Kidney epithelial cell (primary cell): ENCODE data around the gene CPEB3. TPM values are rescaled to one million over a fixed set of nuclear protein-coding genes. Genes with fewer than 3 reads are reported as not detected.

ENCODE experiments used
- DNase-seq: peaks from one replicate; pipeline ENCODE4 v3.0.0-alpha.2; 2010; ENCODE audit warnings: low read depth
- H3K27me3 ChIP-seq: 2 replicates; pipeline ENCODE4 v1.6.0; 2011; ENCODE audit warnings: low read length; ENCODE audit not compliant: control insufficient read depth, insufficient read depth
- H3K36me3 ChIP-seq: 2 replicates; pipeline ENCODE4 v1.5.1; 2011; ENCODE audit warnings: low read length; ENCODE audit not compliant: control insufficient read depth, insufficient read depth
- H3K4me3 ChIP-seq: 2 replicates; pipeline ENCODE4 v1.5.1; 2011; ENCODE audit warnings: low read depth, mild to moderate bottlenecking, control low read depth, low read length
- total RNA-seq: library from RNA; depleted of rRNA; stranded (reverse); fragments of >200 nt; gene quantifications from 2 replicates; pipeline ENCODE4 v1.2.3, GENCODE V29; 2015
- TF ChIP-seq, protein P1 (sequence below): IDR thresholded peaks from 2 replicates; pipeline ENCODE4 v1.5.1; 2011; ENCODE audit warnings: mild to moderate bottlenecking, moderate library complexity, low read length, control low read depth, inconsistent platforms; ENCODE audit not compliant: insufficient read depth, poor library complexity, severe bottlenecking

The CPEB3 gene
- total RNA-seq, 1 donor from 2014 or later = 1.2 TPM

DNA sequence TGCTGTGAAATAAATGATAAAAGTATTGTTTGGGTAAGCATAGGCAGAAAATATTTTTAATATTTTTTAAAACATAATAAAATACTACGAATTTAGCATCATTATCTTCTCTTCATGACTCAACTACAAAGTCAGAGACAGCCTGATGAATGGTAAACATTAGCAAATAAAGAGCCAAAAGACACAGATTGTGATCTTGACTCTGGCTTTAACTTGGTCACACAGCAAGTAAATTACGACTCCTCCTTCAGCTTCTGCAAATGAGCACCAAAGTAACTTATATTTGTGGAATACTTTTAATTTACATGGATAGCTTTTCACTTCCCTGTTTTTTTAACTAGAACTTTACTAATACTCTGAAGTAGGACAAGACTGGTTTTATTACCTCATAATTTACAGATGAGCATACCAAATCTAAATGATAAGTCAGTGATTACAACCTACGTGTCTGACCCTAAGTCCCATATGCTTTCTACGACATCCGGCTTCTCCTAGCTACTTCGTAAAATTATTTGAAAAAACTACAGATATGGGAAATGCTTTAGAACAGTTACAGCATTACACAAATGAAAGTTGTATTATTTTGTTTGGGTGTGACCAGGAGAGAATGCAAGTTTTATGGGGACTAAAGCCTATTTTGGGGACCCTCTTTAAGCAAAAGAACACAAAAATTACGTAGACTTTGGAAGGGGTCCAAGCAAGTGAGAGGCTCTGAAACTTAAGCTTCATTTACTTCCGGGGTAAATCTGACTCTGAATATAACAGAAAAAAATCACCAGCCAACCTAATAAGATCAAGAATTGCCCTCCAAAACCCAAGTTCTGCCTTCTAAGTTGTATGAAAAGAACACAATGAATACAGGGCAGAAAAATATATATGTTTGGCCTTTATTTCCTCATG, 133.8 kb downstream of the CPEB3 start:
- H3K36me3 ChIP-seq = no peaks in the 10 kb centered on the region
- TF ChIP-seq, protein P1, sequence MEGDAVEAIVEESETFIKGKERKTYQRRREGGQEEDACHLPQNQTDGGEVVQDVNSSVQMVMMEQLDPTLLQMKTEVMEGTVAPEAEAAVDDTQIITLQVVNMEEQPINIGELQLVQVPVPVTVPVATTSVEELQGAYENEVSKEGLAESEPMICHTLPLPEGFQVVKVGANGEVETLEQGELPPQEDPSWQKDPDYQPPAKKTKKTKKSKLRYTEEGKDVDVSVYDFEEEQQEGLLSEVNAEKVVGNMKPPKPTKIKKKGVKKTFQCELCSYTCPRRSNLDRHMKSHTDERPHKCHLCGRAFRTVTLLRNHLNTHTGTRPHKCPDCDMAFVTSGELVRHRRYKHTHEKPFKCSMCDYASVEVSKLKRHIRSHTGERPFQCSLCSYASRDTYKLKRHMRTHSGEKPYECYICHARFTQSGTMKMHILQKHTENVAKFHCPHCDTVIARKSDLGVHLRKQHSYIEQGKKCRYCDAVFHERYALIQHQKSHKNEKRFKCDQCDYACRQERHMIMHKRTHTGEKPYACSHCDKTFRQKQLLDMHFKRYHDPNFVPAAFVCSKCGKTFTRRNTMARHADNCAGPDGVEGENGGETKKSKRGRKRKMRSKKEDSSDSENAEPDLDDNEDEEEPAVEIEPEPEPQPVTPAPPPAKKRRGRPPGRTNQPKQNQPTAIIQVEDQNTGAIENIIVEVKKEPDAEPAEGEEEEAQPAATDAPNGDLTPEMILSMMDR = no peak
- H3K4me3 ChIP-seq = no peak overlapping the region
- no peaks in the 10 kb centered on the region for H3K27me3 ChIP-seq
- no peak for DNase-seq

DNA sequence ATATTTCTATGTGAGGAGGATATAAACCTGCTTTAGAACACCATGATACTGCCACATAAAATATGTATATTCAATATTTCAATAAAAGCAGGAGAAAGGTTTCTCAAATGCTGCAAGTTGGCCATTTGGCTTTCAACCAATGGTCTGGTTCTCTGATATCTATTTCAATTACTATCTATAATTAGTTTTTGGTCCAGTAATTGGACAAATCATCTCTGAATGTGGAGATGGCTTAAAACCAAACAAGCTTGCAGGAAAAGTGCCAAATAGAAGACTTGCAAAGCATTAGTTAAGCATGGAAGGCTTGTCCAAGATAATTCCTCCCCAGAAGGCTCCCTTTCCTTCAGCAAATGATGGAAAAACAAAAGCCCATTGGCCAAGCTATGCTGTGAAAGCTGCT, 140.1 kb downstream of the CPEB3 start:
- Histone ChIP-seq H3K4me3 (no peak overlapping the region), H3K36me3 (no peaks in the 10 kb centered on the region), H3K27me3 (no peaks in the 10 kb centered on the region)
- TF ChIP-seq, protein P1 = no peak
- DNase-seq = no peak

DNA sequence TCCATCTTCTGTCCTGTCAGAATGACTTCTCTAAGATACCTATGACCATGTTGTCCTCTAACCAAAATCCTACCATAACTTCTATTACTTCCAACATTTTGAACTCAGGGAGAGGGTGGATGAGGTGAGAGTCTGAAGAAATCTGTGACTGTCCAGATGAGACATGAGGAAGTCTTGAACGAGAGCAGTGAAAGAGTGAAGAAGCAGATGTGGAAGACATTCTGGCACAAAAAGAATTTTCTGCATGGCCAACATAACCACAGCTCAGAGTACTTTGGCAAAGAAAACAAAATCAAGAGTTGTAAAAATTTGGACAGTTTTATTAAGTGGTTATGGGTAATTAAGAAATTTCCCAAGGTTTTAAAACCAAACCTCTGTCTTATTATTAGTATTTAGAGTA, 141.6 kb downstream of the CPEB3 start:
- no peaks in the 10 kb centered on the region for H3K36me3 ChIP-seq
- TF ChIP-seq, protein P1 = no peak
- DNase-seq = no peak
- no peaks in the 10 kb centered on the region for H3K27me3 ChIP-seq
- no peak overlapping the region for H3K4me3 ChIP-seq

DNA sequence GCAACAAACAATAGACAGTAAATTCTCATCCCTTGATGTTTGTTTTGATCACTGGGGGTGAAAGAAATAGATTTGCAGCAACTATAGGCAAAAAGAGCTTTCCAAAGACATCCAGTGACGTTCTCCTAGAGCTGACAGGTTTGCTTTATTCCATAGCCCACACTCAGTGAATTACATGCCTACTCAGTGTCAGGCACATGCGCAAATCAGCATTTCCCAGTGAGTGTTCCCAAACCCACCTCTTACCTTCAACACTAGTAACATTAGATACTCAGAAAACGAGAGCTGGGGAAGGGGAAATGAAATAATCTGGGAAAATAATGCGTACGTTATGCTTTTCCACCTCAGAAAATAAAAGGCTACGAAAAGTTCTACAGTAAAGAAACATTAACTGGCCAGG, 144.1 kb downstream of the CPEB3 start:
- TF ChIP-seq, protein P1 = no peak
- Histone ChIP-seq H3K27me3 (no peaks in the 10 kb centered on the region), H3K4me3 (no peak overlapping the region), H3K36me3 (no peaks in the 10 kb centered on the region)
- no peak for DNase-seq

DNA sequence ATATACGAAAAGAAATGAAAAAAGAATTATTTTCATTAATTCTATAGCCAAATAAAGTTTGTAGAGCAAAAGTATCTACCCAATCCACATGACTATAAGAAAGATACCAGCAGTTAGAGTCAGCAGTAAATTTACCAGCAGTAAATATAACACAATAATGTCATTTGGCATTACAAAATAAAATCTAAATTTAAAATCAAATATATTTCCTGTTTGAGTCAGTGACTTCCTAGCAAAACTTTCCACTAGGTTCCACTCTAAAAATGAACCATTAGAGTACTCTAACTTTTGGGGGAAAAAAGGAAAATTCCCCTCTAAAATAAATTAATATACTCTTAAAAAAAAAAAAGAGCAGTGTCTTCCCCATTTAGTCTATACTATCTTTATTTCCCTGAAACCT, 144.8 kb downstream of the CPEB3 start:
- no peak for DNase-seq
- Histone ChIP-seq H3K36me3 (no peaks in the 10 kb centered on the region), H3K27me3 (no peaks in the 10 kb centered on the region), H3K4me3 (no peak overlapping the region)
- TF ChIP-seq, protein P1 = no peak

DNA sequence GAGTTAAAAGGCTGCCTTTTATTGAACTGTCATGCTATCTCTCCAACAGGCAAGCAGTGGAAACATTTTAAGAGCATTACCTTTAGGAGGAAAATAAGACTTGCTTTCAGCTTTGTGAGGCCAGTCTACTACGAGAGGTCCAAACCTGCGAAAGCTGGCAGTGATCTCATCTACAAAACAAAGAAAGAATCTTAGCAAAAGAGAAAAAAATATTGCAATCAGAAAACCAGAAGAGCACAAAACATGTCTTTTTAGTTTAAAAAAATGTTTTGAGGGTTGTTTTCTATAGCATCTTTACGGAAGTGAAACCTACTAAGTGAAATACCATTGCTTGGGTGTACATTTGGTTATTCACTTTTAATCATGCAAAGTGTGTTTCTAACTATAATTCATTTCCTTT, 147.9 kb downstream of the CPEB3 start:
- TF ChIP-seq, protein P1 = no peak
- Histone ChIP-seq H3K4me3 (no peak overlapping the region), H3K36me3 (no peaks in the 10 kb centered on the region), H3K27me3 (no peaks in the 10 kb centered on the region)
- no peak for DNase-seq
